Heart left ventricle (tissue), 16 donors: ENCODE results near the gene ATG9B. TPM values are rescaled to one million over a fixed set of nuclear protein-coding genes. Genes with fewer than 3 reads are reported as not detected.
A peak's percentile ranks its signal among the peaks of the same experiment; 100 is the strongest.

Experiments used
- ATAC-seq, 4 donors: fragments of 200-7000 bp; cut with Tn5 transposase; one replicate each; pipeline ENCODE4 v1.9.1; 2020 to 2022; ENCODE audit warnings: moderate library complexity in 4 of 4, mild to moderate bottlenecking in 3 of 4, moderate number of reproducible peaks in 1 of 4
- DNase-seq, 5 donors: peaks; one replicate each; pipeline ENCODE4 v3.0.0-alpha.2; 2020
- H3K27ac ChIP-seq, 12 donors: fragments of 200-600 bp; sonication (generic) in 4 of 12; one replicate each; pipeline versions ENCODE4 v1.5.0 to v1.8.0; 2016 to 2022; ENCODE audit warnings: mild to moderate bottlenecking in 2 of 12
- H3K27me3 ChIP-seq, 9 donors: fragments of 200-600 bp; sonication (generic) in 2 of 9; one replicate each; pipeline versions ENCODE4 v1.5.1 to v1.8.0; 2016 to 2022; ENCODE audit warnings: mild to moderate bottlenecking in 3 of 9
- H3K36me3 ChIP-seq, 9 donors: fragments of 200-600 bp; sonication (generic) in 2 of 9; one replicate each; pipeline versions ENCODE4 v1.5.0 to v1.8.0; 2018 to 2022; ENCODE audit warnings: mild to moderate bottlenecking in 2 of 9
- H3K4me1 ChIP-seq, 12 donors: fragments of 200-600 bp; sonication (generic) in 4 of 12; one replicate each; pipeline versions ENCODE4 v1.5.0 to v1.8.0; 2016 to 2022; ENCODE audit warnings: mild to moderate bottlenecking in 3 of 12
- H3K4me3 ChIP-seq, 12 donors: fragments of 200-600 bp; sonication (generic) in 4 of 12; one replicate each; pipeline versions ENCODE4 v1.5.0 to v1.8.0; 2017 to 2022; ENCODE audit warnings: mild to moderate bottlenecking in 9 of 12, moderate library complexity in 4 of 12
- H3K9me3 ChIP-seq, 12 donors: fragments of 200-600 bp; sonication (generic) in 4 of 12; one replicate each; pipeline versions ENCODE4 v1.5.0 to v1.8.0; 2016 to 2022; ENCODE audit warnings: mild to moderate bottlenecking in 1 of 12
- CTCF ChIP-seq, 12 donors: fragments of 200-600 bp; sonication (generic) in 4 of 12; IDR thresholded peaks; one replicate each; pipeline versions ENCODE4 v1.5.0 to v1.8.0; 2018 to 2022; ENCODE audit warnings: antibody characterized with exemption in 12 of 12, mild to moderate bottlenecking in 5 of 12
- POLR2A ChIP-seq, 2 donors: fragments of 450-650 bp; IDR thresholded peaks; one replicate each; pipeline ENCODE4 v1.6.1; 2017; ENCODE audit warnings: antibody characterized with exemption in 2 of 2, mild to moderate bottlenecking in 2 of 2, moderate library complexity in 2 of 2
- WGBS, 4 donors: extraction: QIAGEN DNeasy Blood & Tissue Kit in 2 of 4; methylation state at CpG; one replicate each; pipeline versions ENCODE4 v1.1.5 to v1.1.7; 2013 to 2018; 5-methylcytosine and 5-hydroxymethylcytosine counted together
- intact Hi-C, 10 donors: fragments of 100-400 bp; cut with DNase I; formaldehyde crosslinking; loops; one replicate each; pipeline versions ENCODE4 v1.11.1 to v1.14.2; 2022
- polyA plus RNA-seq, 2 donors: library from polyadenylated mRNA; stranded (reverse); fragments of 200-250 nt; gene quantifications; one replicate each; pipeline ENCODE4 v1.2.3, GENCODE V29; 2013
- total RNA-seq, 9 donors: library from RNA; depleted of rRNA in 2 of 9; stranded (reverse); fragments of >200 nt in 2 of 9; fragmentation: NEBNext Ultra II Directional in 3 of 9; extraction: Animal tissue kit (Norgen Biotek cat#: 25700) in 3 of 9; gene quantifications; one replicate each; pipeline versions ENCODE4 v1.1.0 to v1.2.4, GENCODE V29; 2016 to 2023
- donor health status: ischemic (EF 13 %, LVEDD 7.1; RV severe dilation, severe dysfunction).
- donor health status: healthy with polysubstance abuse.
- donor health status: DM: no; HTN: yes; CAD: no.
- donor health status: DM: no; HTN: no; CAD: no.
- donor health status: ischemic (EF 25% LVEDD 6.9; RV normal size, moderate dysfunction).
- donor health status: ischemic (EF 25% LVEDD 5.7; RV mildly dilated, moderate dysfunction).
- donor health status: healthy.
- donor health status: DM: yes; HTN: yes; CAD: no.
- donor health status: ischemic (EF 35%, LVEDD 5.7; RV mildly dilated, moderate dysfunction).
- donor health status: nonischemic (EF 11% LVEDD 7.7; RV severe dilation, severe dysfunction).
- donor health status: DM: yes; HTN: yes; CAD: no.
- donor health status: PGD.
- donor health status: ischemic (EF 29% LVEDD 5.4; RV normal size, mild dysfunction).
- donor health status: nonischemic (EF 23%, LVEDD 6.1; RV moderate dilation, normal function).

The ATG9B gene
- total and polyA plus RNA-seq, 11 donors: 0.07 to 1.0 (median 0.32) TPM; not detected in 7

- peak; percentile 78 to 84 (median 80) for ATAC-seq
- TF ChIP-seq CTCF (IDR thresholded peaks at IDR 0.05) (no peak), POLR2A (IDR thresholded peaks at IDR 0.05) (peak in 1 of 2 donors; percentile 18)
- peaks cover 0 to 58% (median 24%) of the 10 kb centered on the region in 12 donors for H3K4me1 ChIP-seq
- peaks cover 0 to 5% (median 0%) of the 10 kb centered on the region in 12 donors for H3K9me3 ChIP-seq
- intact Hi-C loops: loop anchor here in 1 of 10 donors (5.0 kb wide), 1 partner anchor 207 kb away; no protein-coding TSS in a partner anchor
- DNase-seq: peak; percentile 80 to 88 (median 83)
- H3K27ac ChIP-seq: peak overlapping the region; percentile 64 to 93 (median 82)
- no peaks in the 10 kb centered on the region for H3K27me3 ChIP-seq
- H3K36me3 ChIP-seq: peaks cover 0 to 17% (median 5%) of the 10 kb centered on the region in 9 donors
- H3K4me3 ChIP-seq: peak overlapping the region; percentile 14 to 65 (median 58)
- 16 to 20% (median 19%) methylated on average over 12 to 15 of the region's 15 CpGs for WGBS, 4 donors
These were observed 30.0 kb downstream of the ATG9B start for GRCh38 chr7:150994141-150994837.

- TF ChIP-seq CTCF (IDR thresholded peaks at IDR 0.05): no peak
- TF ChIP-seq POLR2A (IDR thresholded peaks at IDR 0.05): peak in 1 of 2 donors; percentile 63
- peak; percentile 43 to 76 (median 56) for ATAC-seq
- Histone ChIP-seq H3K9me3 (peaks cover 0 to 5% (median 0%) of the 10 kb centered on the region in 12 donors), H3K27me3 (no peaks in the 10 kb centered on the region), H3K27ac (peak overlapping the region; percentile 66 to 93 (median 82)), H3K4me1 (peaks cover 0 to 65% (median 31%) of the 10 kb centered on the region in 12 donors), H3K4me3 (peak overlapping the region; percentile 14 to 65 (median 58)), H3K36me3 (peaks cover 0 to 12% (median 0%) of the 10 kb centered on the region in 9 donors)
- WGBS, 4 donors: 54 to 77% (median 69%) methylated on average over 12 to 14 of the region's 14 CpGs
- DNase-seq: peak; percentile 78 to 89 (median 86)
- intact Hi-C loops: loop anchor here in 1 of 10 donors (5.0 kb wide), 1 partner anchor 206 kb away; no protein-coding TSS in a partner anchor
These were observed 30.8 kb downstream of the ATG9B start for GRCh38 chr7:150993511-150993910.

- H3K4me3 ChIP-seq: peak overlapping the region in 7 of 12 donors; percentile 31 to 65 (median 58)
- intact Hi-C loops: loop anchor here in 1 of 10 donors (5.0 kb wide), 1 partner anchor 206 kb away; no protein-coding TSS in a partner anchor
- peaks cover 0 to 71% (median 36%) of the 10 kb centered on the region in 12 donors for H3K4me1 ChIP-seq
- TF ChIP-seq CTCF (IDR thresholded peaks at IDR 0.05) (no peak), POLR2A (IDR thresholded peaks at IDR 0.05) (no peak)
- peaks cover 0 to 6% (median 0%) of the 10 kb centered on the region in 9 donors for H3K36me3 ChIP-seq
- DNase-seq (peak; percentile 65 to 84 (median 74)), ATAC-seq (peak; percentile 34 to 63 (median 57))
- H3K9me3 ChIP-seq: peaks cover 0 to 5% (median 0%) of the 10 kb centered on the region in 12 donors
- WGBS, 4 donors: 31 to 36% (median 32%) methylated on average over 5 of the region's 5 CpGs
- H3K27ac ChIP-seq: peak overlapping the region; percentile 66 to 92 (median 82)
- no peaks in the 10 kb centered on the region for H3K27me3 ChIP-seq
These were observed 31.4 kb downstream of the ATG9B start for GRCh38 chr7:150992833-150993302.
